ENCODE measurements around the gene ZNF407. TPM values are rescaled to one million over a fixed set of nuclear protein-coding genes. Genes with fewer than 3 reads are reported as not detected.

Gene ZNF407
- total RNA-seq: 17.2 and 17.3 TPM in 2 replicates

GRCh38 chr18:74597662-74598349 lies at the start of gene ZNF407:
TSS of gene ZNF407 (plus strand) at chr18:74597870. CDS start at chr18:74631020, 33,150 bp downstream.

Other genes with a start within 250 kb of the ZNF407 start
- not detected in 2 replicates for gene DIPK1C, start 140.6 kb upstream of the ZNF407 start, total RNA-seq
- gene CNDP2, start 101.5 kb upstream of the ZNF407 start, total RNA-seq: 62.6 and 64.7 TPM in 2 replicates
- not detected in 2 replicates for gene CNDP1, start 63.4 kb upstream of the ZNF407 start, total RNA-seq